Parathyroid adenoma (tissue), 2 donors: ENCODE results near the gene ODAD3.
"Not testable (repeated sequence)": the region's sequence is repeated elsewhere in the genome, so short reads cannot be mapped to it uniquely, and the experiment has no call there.

Experiments
- H2AFZ ChIP-seq: fragments of 300-600 bp; sonication (generic); one replicate; pipeline ENCODE4 v1.7.0; 2017; ENCODE audit warnings: antibody characterized with exemption, mild to moderate bottlenecking
- H3K27ac ChIP-seq: fragments of 300-600 bp; sonication (generic); one replicate; pipeline ENCODE4 v1.7.0; 2017
- H3K27me3 ChIP-seq: fragments of 300-600 bp; sonication (generic); one replicate; pipeline ENCODE4 v1.7.0; 2017; ENCODE audit warnings: low read length; ENCODE audit not compliant: control insufficient read depth, insufficient read depth
- H3K36me3 ChIP-seq: fragments of 300-600 bp; sonication (generic); one replicate; pipeline ENCODE4 v1.7.0; 2017; ENCODE audit warnings: low read length; ENCODE audit not compliant: control insufficient read depth, insufficient read depth
- H3K4me1 ChIP-seq: fragments of 300-600 bp; sonication (generic); one replicate; pipeline ENCODE4 v1.7.0; 2017; ENCODE audit warnings: control low read depth
- H3K4me2 ChIP-seq: fragments of 300-600 bp; sonication (generic); one replicate; pipeline ENCODE4 v1.7.0; 2017; ENCODE audit warnings: low read length
- H3K4me3 ChIP-seq: fragments of 300-600 bp; sonication (generic); one replicate; pipeline ENCODE4 v1.7.0; 2017; ENCODE audit warnings: low read depth, low read length
- H3K79me2 ChIP-seq: fragments of 300-600 bp; sonication (generic); one replicate; pipeline ENCODE4 v1.7.0; 2017; ENCODE audit warnings: control low read depth
- H3K9ac ChIP-seq: fragments of 300-600 bp; sonication (generic); one replicate; pipeline ENCODE4 v1.7.0; 2017; ENCODE audit warnings: mild to moderate bottlenecking
- H3K9me3 ChIP-seq: fragments of 300-600 bp; sonication (generic); one replicate; pipeline ENCODE4 v1.7.0; 2017; ENCODE audit warnings: low read length; ENCODE audit not compliant: control insufficient read depth
- TF ChIP-seq, protein P1 (sequence below): fragments of 300-600 bp; sonication (generic); IDR thresholded peaks from one replicate; pipeline ENCODE4 v1.7.0; 2017; ENCODE audit warnings: antibody characterized with exemption, mild to moderate bottlenecking
- donor health status: primary hyperparathyroidism.

The ODAD3 gene

GRCh38 chr19:11464333-11465265 lies 29.7 kb upstream of the ODAD3 start:
- H3K4me2 ChIP-seq: no peak overlapping the region
- H2AFZ ChIP-seq: no peak overlapping the region
- no peaks in the 10 kb centered on the region for H3K27me3 ChIP-seq
- H3K36me3 ChIP-seq: no peaks in the 10 kb centered on the region
- no peaks in the 10 kb centered on the region for H3K9me3 ChIP-seq
- TF ChIP-seq, protein P1, sequence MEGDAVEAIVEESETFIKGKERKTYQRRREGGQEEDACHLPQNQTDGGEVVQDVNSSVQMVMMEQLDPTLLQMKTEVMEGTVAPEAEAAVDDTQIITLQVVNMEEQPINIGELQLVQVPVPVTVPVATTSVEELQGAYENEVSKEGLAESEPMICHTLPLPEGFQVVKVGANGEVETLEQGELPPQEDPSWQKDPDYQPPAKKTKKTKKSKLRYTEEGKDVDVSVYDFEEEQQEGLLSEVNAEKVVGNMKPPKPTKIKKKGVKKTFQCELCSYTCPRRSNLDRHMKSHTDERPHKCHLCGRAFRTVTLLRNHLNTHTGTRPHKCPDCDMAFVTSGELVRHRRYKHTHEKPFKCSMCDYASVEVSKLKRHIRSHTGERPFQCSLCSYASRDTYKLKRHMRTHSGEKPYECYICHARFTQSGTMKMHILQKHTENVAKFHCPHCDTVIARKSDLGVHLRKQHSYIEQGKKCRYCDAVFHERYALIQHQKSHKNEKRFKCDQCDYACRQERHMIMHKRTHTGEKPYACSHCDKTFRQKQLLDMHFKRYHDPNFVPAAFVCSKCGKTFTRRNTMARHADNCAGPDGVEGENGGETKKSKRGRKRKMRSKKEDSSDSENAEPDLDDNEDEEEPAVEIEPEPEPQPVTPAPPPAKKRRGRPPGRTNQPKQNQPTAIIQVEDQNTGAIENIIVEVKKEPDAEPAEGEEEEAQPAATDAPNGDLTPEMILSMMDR: no peak
- H3K79me2 ChIP-seq: no peaks in the 10 kb centered on the region
- H3K27ac ChIP-seq: no peak overlapping the region
- H3K9ac ChIP-seq: no peak overlapping the region
- no peak overlapping the region for H3K4me3 ChIP-seq
- no peaks in the 10 kb centered on the region for H3K4me1 ChIP-seq

DNA sequence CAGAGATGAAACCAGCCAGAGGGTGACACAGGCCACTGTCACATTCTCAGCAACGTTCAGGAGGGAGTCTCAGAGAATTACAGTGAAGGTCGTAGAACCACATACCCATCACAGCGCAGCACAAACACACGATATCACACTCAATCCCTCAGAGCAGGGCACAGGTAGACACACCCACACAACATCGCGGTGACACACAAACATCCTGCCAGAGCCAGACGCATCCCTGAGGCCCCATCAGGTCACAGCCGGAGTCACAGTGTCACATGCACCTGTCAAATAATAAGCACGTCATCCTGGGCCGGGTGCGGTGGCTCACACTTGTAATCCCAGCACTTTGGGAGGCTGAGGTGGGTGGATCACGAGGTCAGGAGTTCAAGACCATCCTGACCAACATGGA lies 28.5 kb upstream of the ODAD3 start:
- H3K4me1 ChIP-seq: no peaks in the 10 kb centered on the region
- no peaks in the 10 kb centered on the region for H3K9me3 ChIP-seq
- no peaks in the 10 kb centered on the region for H3K79me2 ChIP-seq
- H2AFZ ChIP-seq: no peak overlapping the region
- H3K9ac ChIP-seq: no peak overlapping the region
- no peak overlapping the region for H3K4me3 ChIP-seq
- H3K36me3 ChIP-seq: no peaks in the 10 kb centered on the region
- H3K27me3 ChIP-seq: no peaks in the 10 kb centered on the region
- TF ChIP-seq, protein P1: no peak
- no peak overlapping the region for H3K4me2 ChIP-seq
- H3K27ac ChIP-seq: no peak overlapping the region

DNA sequence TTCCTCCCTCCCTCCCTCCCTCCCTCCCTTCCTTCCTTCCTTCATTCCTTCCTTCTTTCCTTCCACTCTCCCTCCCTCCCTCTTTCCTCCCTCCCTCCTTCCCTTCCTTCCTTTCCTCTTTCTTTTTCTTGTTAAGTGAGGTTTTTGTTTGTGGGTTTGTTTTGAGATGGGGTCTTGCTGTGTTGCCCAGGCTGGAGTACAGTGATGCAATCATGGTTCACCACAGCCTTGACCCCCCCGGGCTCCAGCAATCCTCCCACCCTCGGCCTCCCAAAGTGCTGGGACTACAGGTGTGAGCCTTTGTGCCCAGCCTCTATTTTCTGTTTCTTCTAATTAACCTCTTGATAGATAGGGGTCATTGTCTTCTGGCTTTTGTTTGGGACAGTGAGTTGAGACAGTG lies 26.5 kb upstream of the ODAD3 start:
- no peaks in the 10 kb centered on the region for H3K4me1 ChIP-seq
- H3K36me3 ChIP-seq: no peaks in the 10 kb centered on the region
- H3K27me3 ChIP-seq: no peaks in the 10 kb centered on the region
- H2AFZ ChIP-seq: no peak overlapping the region
- no peak overlapping the region for H3K4me3 ChIP-seq
- no peak overlapping the region for H3K27ac ChIP-seq
- TF ChIP-seq, protein P1: no peak
- no peak overlapping the region for H3K4me2 ChIP-seq
- H3K9ac ChIP-seq: no peak overlapping the region
- H3K79me2 ChIP-seq: no peaks in the 10 kb centered on the region
- no peaks in the 10 kb centered on the region for H3K9me3 ChIP-seq

- Histone ChIP-seq H3K4me2 (no peak overlapping the region), H3K9ac (no peak overlapping the region), H3K4me3 (no peak overlapping the region), H3K9me3 (no peaks in the 10 kb centered on the region), H3K36me3 (no peaks in the 10 kb centered on the region), H3K4me1 (no peaks in the 10 kb centered on the region), H3K27me3 (no peaks in the 10 kb centered on the region), H2AFZ (no peak overlapping the region), H3K79me2 (no peaks in the 10 kb centered on the region), H3K27ac (no peak overlapping the region)
- TF ChIP-seq, protein P1: no peak
Observed at GRCh38 chr19:11460207-11460606, 25.3 kb upstream of the ODAD3 start.

- H3K4me3 ChIP-seq, H3K4me1 ChIP-seq, H3K9me3 ChIP-seq, H3K79me2 ChIP-seq, H3K27me3 ChIP-seq, H3K9ac ChIP-seq, H3K4me2 ChIP-seq, H3K27ac ChIP-seq, H2AFZ ChIP-seq, H3K36me3 ChIP-seq: not testable (repeated sequence)
Observed at GRCh38 chr19:11458912-11459311, 24.0 kb upstream of the ODAD3 start.
